Measurements from ENCODE around the gene CREB5. TPM values are rescaled to one million over a fixed set of nuclear protein-coding genes. Genes with fewer than 3 reads are reported as not detected.

The CREB5 gene
- total and polyA plus RNA-seq, 2 experiments from 2014 or later: 2.4 to 4.4 TPM

DNA sequence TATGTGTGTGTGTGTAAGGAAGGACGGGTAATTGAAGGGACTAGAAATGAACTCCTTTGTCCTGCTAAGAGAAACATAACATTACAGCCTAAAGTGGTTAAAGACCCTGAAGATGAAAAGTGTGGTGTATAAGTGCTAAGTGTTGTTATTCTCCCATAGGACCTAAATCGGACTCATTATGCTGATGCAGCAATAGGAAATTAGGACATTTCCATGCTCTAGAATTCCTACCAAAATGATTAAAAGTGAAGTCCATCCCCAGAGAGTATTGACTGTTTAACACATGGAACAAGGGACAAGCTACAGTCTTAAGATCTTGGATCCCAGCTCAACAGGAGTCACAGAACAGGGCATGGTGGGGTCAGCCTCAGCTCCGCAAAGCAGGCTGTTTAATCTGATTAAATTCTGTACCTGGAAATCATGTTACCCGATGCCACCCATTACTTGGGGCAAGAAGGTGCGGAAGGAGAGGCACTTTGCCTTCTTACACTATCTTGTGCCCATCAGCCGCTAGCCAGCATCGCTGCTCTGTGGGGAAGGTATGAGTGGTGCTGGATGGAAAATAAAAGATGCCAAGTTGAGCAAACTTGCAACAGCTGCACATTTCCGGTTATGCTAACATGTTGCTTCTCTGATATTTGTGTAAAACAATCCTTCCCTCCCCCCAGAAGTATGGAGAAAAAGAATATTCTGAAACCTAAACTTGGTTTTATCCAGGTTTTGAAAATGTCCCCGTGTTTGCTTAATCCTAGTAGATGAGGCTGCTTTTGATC lies 100.5 kb downstream of the CREB5 start:
- TF ChIP-seq REST (IDR thresholded peaks at IDR 0.05; ENCODE audit: unreplicated experiment) (no peak), CREB1 (CRISPR knock-in tag; IDR thresholded peaks at IDR 0.05; ENCODE audit: low read depth) (no peak), ZNF462 (CRISPR knock-in tag; IDR thresholded peaks at IDR 0.05) (no peak), POLR2AphosphoS5 (IDR thresholded peaks at IDR 0.05; ENCODE audit: low read depth) (no peak), EZH2phosphoT487 (IDR thresholded peaks at IDR 0.05; ENCODE audit: unreplicated experiment) (no peak), EZH2 (IDR thresholded peaks at IDR 0.05; ENCODE audit: low read depth, unreplicated experiment) (no peak), STAT1 (IDR thresholded peaks at IDR 0.05; ENCODE audit: unreplicated experiment) (no peak), ZNF331 (CRISPR knock-in tag; IDR thresholded peaks at IDR 0.05; ENCODE audit: low read depth) (no peak), JUNB (IDR thresholded peaks at IDR 0.05; ENCODE audit: unreplicated experiment) (no peak), CTCF (conservative IDR thresholded peaks at IDR 0.05; ENCODE audit: low read depth in 2 of 2) (no peak), ZNF114 (CRISPR knock-in tag; IDR thresholded peaks at IDR 0.05) (no peak), NANOG (IDR thresholded peaks at IDR 0.05; ENCODE audit: borderline replicate concordance) (no peak)
- TF ChIP-seq, protein P1, sequence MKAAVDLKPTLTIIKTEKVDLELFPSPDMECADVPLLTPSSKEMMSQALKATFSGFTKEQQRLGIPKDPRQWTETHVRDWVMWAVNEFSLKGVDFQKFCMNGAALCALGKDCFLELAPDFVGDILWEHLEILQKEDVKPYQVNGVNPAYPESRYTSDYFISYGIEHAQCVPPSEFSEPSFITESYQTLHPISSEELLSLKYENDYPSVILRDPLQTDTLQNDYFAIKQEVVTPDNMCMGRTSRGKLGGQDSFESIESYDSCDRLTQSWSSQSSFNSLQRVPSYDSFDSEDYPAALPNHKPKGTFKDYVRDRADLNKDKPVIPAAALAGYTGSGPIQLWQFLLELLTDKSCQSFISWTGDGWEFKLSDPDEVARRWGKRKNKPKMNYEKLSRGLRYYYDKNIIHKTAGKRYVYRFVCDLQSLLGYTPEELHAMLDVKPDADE (IDR thresholded peaks at IDR 0.05): no peak
- H3K4me1 Mint-ChIP-seq: peaks cover 32% of the 10 kb centered on the region
- Histone ChIP-seq H3K4me3 (no peak overlapping the region), H3K36me3 (ENCODE audit: insufficient read depth) (no peaks in the 10 kb centered on the region), H3K9me2 (ENCODE audit: insufficient read depth) (no peaks in the 10 kb centered on the region), H3K79me2 (replicated peaks; ENCODE audit: insufficient read depth) (no peaks in the 10 kb centered on the region), H3F3A (replicated peaks; ENCODE audit: low read depth) (no peaks in the 10 kb centered on the region), H3K4me2 (no peak overlapping the region), H3K4me1 (ENCODE audit: insufficient read depth) (peaks cover 20% of the 10 kb centered on the region), H3K27me3 (ENCODE audit: insufficient read depth) (no peaks in the 10 kb centered on the region), H2AFZ (no peak overlapping the region), H3K27ac (ENCODE audit: low read depth) (no peak overlapping the region), H4K20me1 (replicated peaks; ENCODE audit: insufficient read depth) (no peaks in the 10 kb centered on the region)
- ATAC-seq: no peak
- H3K27me3 Mint-ChIP-seq (ENCODE audit: insufficient read depth, low read depth, poor library complexity): peaks cover 4% of the 10 kb centered on the region
- no peaks in the 10 kb centered on the region; the same call in 2 of the 3 replicates for H3K9me3 Mint-ChIP-seq
- no peak overlapping the region for H3K4me3 Mint-ChIP-seq
- no peak overlapping the region for H3K27ac Mint-ChIP-seq
- no peaks in the 10 kb centered on the region for H3K36me3 Mint-ChIP-seq (ENCODE audit: low read depth)
- no peak for DNase-seq (ENCODE audit: low spot score)
